Left lobe of liver (tissue), 2 donors: ENCODE results near the gene PSME1. TPM values are rescaled to one million over a fixed set of nuclear protein-coding genes. Genes with fewer than 3 reads are reported as not detected.

Source experiments
- ATAC-seq: fragments of 200-7000 bp; cut with Tn5 transposase; one replicate; pipeline ENCODE4 v1.9.1; 2020; ENCODE audit warnings: mild to moderate bottlenecking, moderate library complexity
- DNase-seq: peaks from one replicate; pipeline ENCODE4 v3.0.0-alpha.2; 2020; ENCODE audit warnings: low spot score
- total RNA-seq: library from RNA; stranded (reverse); gene quantifications from one replicate; pipeline ENCODE4 v1.2.1, GENCODE V29; 2021
- donor health status: DM: no; HTN: no; CAD: no; lungs with moderate emphysema.
- donor health status: DM: no; HTN: yes; CAD: no.

PSME1 gene
- total RNA-seq, result 98.1 TPM

- DNase-seq (peak; percentile 97), ATAC-seq (peak; percentile 86)
These were observed at the start of gene PSME1 for GRCh38 chr14:24135834-24136683. PSME1 (plus strand) TSS chr14:24136194; CDS start chr14:24136263, 69 bp downstream.

- DNase-seq, result no peak
- ATAC-seq, result no peak
These were observed 49.0 kb upstream of the PSME1 start for GRCh38 chr14:24087004-24087403.

- DNase-seq (no peak), ATAC-seq (no peak)
These were observed 47.9 kb upstream of the PSME1 start for GRCh38 chr14:24088095-24088494.

GRCh38 chr14:24089890-24090289 is 46.1 kb upstream of the PSME1 start:
- no peak for ATAC-seq
- no peak for DNase-seq

- ATAC-seq, result no peak
- DNase-seq, result no peak
These were observed 43.9 kb upstream of the PSME1 start for GRCh38 chr14:24092110-24092504.

GRCh38 chr14:24092505-24093206 is 43.3 kb upstream of the PSME1 start:
- ATAC-seq, result no peak
- DNase-seq, result no peak

GRCh38 chr14:24093207-24093900 is 42.6 kb upstream of the PSME1 start:
- DNase-seq (no peak), ATAC-seq (no peak)

- DNase-seq (peak; percentile 99), ATAC-seq (peak; percentile 82)
These were observed 41.8 kb upstream of the PSME1 start, which contains the start of gene PCK2 for GRCh38 chr14:24093901-24094840. PCK2 (plus strand) TSS chr14:24094311; CDS start chr14:24094406, 95 bp downstream.

GRCh38 chr14:24094841-24095270 is 41.1 kb upstream of the PSME1 start:
- ATAC-seq, result no peak
- DNase-seq, result no peak

GRCh38 chr14:24095271-24096068 is 40.5 kb upstream of the PSME1 start:
- ATAC-seq (peak; percentile 55), DNase-seq (peak; percentile 97)

GRCh38 chr14:24096545-24097181 is 39.3 kb upstream of the PSME1 start:
- ATAC-seq (no peak), DNase-seq (no peak)

- DNase-seq (no peak), ATAC-seq (no peak)
These were observed 37.6 kb upstream of the PSME1 start for GRCh38 chr14:24098229-24098926.

GRCh38 chr14:24098927-24099813 is 36.8 kb upstream of the PSME1 start:
- DNase-seq (peak; percentile 73), ATAC-seq (peak; percentile 36)

GRCh38 chr14:24100197-24100981 is 35.6 kb upstream of the PSME1 start:
- ATAC-seq, result no peak
- DNase-seq, result no peak

- ATAC-seq, result peak; percentile 5
- no peak for DNase-seq
These were observed 35.0 kb upstream of the PSME1 start for GRCh38 chr14:24100982-24101494.

- no peak for ATAC-seq
- no peak for DNase-seq
These were observed 33.5 kb upstream of the PSME1 start for GRCh38 chr14:24102357-24103048.
